Heart right ventricle (tissue), 16 donors: Measurements from ENCODE around the gene PPP3CA. TPM values are rescaled to one million over a fixed set of nuclear protein-coding genes. Genes with fewer than 3 reads are reported as not detected.

Experiments used
- ATAC-seq, 8 donors: fragments of 200-7000 bp; cut with Tn5 transposase; one replicate each; pipeline ENCODE4 v1.9.1; 2020; ENCODE audit warnings: mild to moderate bottlenecking in 8 of 8, moderate library complexity in 8 of 8, moderate number of reproducible peaks in 1 of 8
- DNase-seq, 2 donors: peaks; one replicate each; pipeline ENCODE4 v3.0.0-alpha.2; 2020
- H3K27ac ChIP-seq, 10 donors: fragments of 200-600 bp; sonication (generic) in 2 of 10; one replicate each; pipeline versions ENCODE4 v1.5.0 to v1.8.0; 2020 to 2022; ENCODE audit warnings: mild to moderate bottlenecking in 3 of 10
- H3K27me3 ChIP-seq, 7 donors: fragments of 200-600 bp; one replicate each; pipeline ENCODE4 v1.8.0; 2021 to 2022; ENCODE audit warnings: mild to moderate bottlenecking in 2 of 7
- H3K36me3 ChIP-seq, 9 donors: fragments of 200-600 bp; sonication (generic) in 1 of 9; one replicate each; pipeline versions ENCODE4 v1.5.0 to v1.8.0; 2020 to 2022; ENCODE audit warnings: mild to moderate bottlenecking in 2 of 9
- H3K4me1 ChIP-seq, 9 donors: fragments of 200-600 bp; sonication (generic) in 1 of 9; one replicate each; pipeline versions ENCODE4 v1.5.0 to v1.8.0; 2020 to 2022; ENCODE audit warnings: mild to moderate bottlenecking in 4 of 9
- H3K4me3 ChIP-seq, 10 donors: fragments of 200-600 bp; sonication (generic) in 2 of 10; one replicate each; pipeline versions ENCODE4 v1.5.0 to v1.8.0; 2020 to 2022; ENCODE audit warnings: mild to moderate bottlenecking in 7 of 10, moderate library complexity in 2 of 10
- H3K9me3 ChIP-seq, 11 donors: fragments of 200-600 bp in 10 of 11; sonication (generic) in 2 of 11; one replicate each; pipeline versions ENCODE4 v1.5.0 to v1.8.0; 2013 to 2022; ENCODE audit warnings: mild to moderate bottlenecking in 2 of 11, control low read depth in 1 of 11, moderate library complexity in 1 of 11
- WGBS, 2 donors: extraction: QIAGEN DNeasy Blood & Tissue Kit; methylation state at CpG; one replicate each; pipeline ENCODE4 v1.1.7; 2013; ENCODE audit warnings: inconsistent platforms in 1 of 2; 5-methylcytosine and 5-hydroxymethylcytosine counted together
- intact Hi-C, 10 donors: fragments of 100-400 bp; cut with DNase I; formaldehyde crosslinking; loops; one replicate each; pipeline versions ENCODE4 v1.11.1 to v1.14.2; 2022
- polyA plus RNA-seq, 2 donors: library from polyadenylated mRNA; stranded (reverse); fragments of 200-250 nt; gene quantifications; one replicate each; pipeline ENCODE4 v1.2.3, GENCODE V29; 2013
- total RNA-seq, 10 donors: library from RNA; stranded (reverse); fragmentation: NEBNext Ultra II Directional in 3 of 10; extraction: Animal tissue kit (Norgen Biotek cat#: 25700) in 3 of 10; gene quantifications; one replicate each; pipeline versions ENCODE4 v1.2.1 to v1.2.4, GENCODE V29; 2021 to 2023
- TF ChIP-seq, protein P1 (sequence below), 9 donors: fragments of 200-600 bp; sonication (generic) in 2 of 9; IDR thresholded peaks; one replicate each; pipeline versions ENCODE4 v1.5.0 to v1.8.0; 2021 to 2022; ENCODE audit warnings: antibody characterized with exemption in 9 of 9, mild to moderate bottlenecking in 5 of 9, moderate library complexity in 1 of 9
- donor health status: Arrhythmogenic right ventricular cardiomyopathy.
- donor health status: ischemic (EF 13 %, LVEDD 7.1; RV severe dilation, severe dysfunction).
- donor health status: healthy with polysubstance abuse.
- donor health status: DM: no; HTN: yes; CAD: no.
- donor health status: DM: no; HTN: no; CAD: no.
- donor health status: ischemic (EF 25% LVEDD 6.9; RV normal size, moderate dysfunction).
- donor health status: ischemic (EF 25% LVEDD 5.7; RV mildly dilated, moderate dysfunction).
- donor health status: healthy.
- donor health status: DM: yes; HTN: yes; CAD: no.
- donor health status: Ischemic cardiomyopathy.
- donor health status: ischemic (EF 35%, LVEDD 5.7; RV mildly dilated, moderate dysfunction).
- donor health status: nonischemic (EF 11% LVEDD 7.7; RV severe dilation, severe dysfunction).
- donor health status: DM: yes; HTN: yes; CAD: no.
- donor health status: PGD.
- donor health status: ischemic (EF 29% LVEDD 5.4; RV normal size, mild dysfunction).
- donor health status: nonischemic (EF 23%, LVEDD 6.1; RV moderate dilation, normal function).

Gene PPP3CA
- total and polyA plus RNA-seq, 12 donors = 8.1 to 30.8 (median 19.1) TPM

DNA sequence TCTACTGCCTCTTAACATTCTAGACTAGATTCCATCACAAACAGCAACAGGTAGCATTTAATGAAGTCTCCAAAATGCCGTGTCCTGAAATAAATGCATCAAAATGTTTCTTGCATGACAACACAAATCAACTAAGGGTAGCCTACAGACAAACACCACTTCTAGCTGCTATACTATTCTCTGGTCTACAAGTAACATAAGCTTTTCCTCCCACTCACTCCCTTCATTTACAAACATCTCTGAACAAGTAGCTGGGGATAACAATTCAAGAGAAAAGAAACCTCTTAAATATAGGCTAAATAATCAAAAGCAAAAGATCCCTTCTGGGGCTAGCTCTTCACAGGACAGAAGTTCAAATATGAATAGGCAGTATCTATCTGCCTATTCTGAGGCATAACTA is 20.8 kb downstream of the PPP3CA start:
- Histone ChIP-seq H3K27me3 (no peaks in the 10 kb centered on the region), H3K9me3 (no peaks in the 10 kb centered on the region), H3K27ac (no peak overlapping the region), H3K4me3 (no peak overlapping the region), H3K4me1 (peaks cover 0 to 52% (median 30%) of the 10 kb centered on the region in 9 donors), H3K36me3 (no peaks in the 10 kb centered on the region)
- no peak for ATAC-seq
- intact Hi-C loops = no loop called here
- TF ChIP-seq, protein P1, sequence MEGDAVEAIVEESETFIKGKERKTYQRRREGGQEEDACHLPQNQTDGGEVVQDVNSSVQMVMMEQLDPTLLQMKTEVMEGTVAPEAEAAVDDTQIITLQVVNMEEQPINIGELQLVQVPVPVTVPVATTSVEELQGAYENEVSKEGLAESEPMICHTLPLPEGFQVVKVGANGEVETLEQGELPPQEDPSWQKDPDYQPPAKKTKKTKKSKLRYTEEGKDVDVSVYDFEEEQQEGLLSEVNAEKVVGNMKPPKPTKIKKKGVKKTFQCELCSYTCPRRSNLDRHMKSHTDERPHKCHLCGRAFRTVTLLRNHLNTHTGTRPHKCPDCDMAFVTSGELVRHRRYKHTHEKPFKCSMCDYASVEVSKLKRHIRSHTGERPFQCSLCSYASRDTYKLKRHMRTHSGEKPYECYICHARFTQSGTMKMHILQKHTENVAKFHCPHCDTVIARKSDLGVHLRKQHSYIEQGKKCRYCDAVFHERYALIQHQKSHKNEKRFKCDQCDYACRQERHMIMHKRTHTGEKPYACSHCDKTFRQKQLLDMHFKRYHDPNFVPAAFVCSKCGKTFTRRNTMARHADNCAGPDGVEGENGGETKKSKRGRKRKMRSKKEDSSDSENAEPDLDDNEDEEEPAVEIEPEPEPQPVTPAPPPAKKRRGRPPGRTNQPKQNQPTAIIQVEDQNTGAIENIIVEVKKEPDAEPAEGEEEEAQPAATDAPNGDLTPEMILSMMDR (IDR thresholded peaks at IDR 0.05) = no peak
- 88 to 100% methylated on average over 1 of the region's 1 CpG for WGBS, 2 donors
- DNase-seq = no peak

DNA sequence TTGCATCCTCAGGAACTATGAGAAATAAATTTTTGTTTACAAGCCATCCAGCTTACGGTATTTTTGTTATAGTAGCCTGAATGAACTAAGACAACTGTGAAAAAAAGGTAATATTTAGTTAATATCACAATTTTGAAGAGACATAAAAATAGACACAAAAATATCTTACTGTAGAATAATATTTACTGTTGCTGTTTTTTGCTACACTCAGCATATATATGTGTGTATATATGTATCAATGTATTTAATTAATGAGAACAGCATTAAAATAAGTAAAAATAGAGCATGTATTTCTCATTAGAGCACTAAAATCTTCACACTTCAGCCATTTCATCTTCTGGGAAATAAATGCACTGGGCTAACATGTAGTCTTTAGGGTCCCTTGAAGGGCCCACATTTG is 24.6 kb downstream of the PPP3CA start:
- Histone ChIP-seq H3K36me3 (no peaks in the 10 kb centered on the region), H3K27me3 (no peaks in the 10 kb centered on the region), H3K4me1 (peaks cover 0 to 23% (median 9%) of the 10 kb centered on the region in 9 donors), H3K9me3 (no peaks in the 10 kb centered on the region), H3K4me3 (no peak overlapping the region), H3K27ac (no peak overlapping the region)
- intact Hi-C loops = no loop called here
- DNase-seq (no peak), ATAC-seq (no peak)
- 97% methylated on average over 1 of the region's 1 CpG for WGBS, 2 donors
- TF ChIP-seq, protein P1 (IDR thresholded peaks at IDR 0.05) = no peak

DNA sequence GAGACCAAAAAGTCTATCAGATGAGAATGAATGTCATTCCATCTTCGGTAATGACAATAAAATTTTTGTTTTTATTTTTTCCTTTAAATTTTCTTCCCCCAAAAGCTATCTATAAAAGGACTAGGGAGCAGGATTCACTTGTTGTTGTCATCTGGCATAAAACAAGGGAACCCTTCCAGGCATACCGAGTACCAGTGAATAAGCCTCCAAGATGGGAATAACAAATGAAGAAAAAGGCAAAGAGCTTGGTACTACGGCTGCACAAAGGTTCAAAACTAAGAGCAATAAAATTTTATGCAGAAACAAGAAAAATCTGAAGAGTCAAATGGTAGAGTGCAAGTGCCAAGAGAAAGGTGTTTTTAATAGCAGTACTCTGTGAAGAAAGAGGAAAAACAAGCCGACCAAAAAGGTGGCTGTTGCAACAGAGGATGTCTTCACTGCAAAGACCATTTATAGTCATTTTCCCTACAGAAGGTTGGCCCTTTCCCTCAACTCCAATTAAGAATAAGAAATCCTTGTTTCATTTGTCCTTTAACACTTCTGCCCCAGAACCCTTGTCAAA is 25.8 kb downstream of the PPP3CA start:
- ATAC-seq = no peak
- Histone ChIP-seq H3K9me3 (no peaks in the 10 kb centered on the region), H3K27ac (no peak overlapping the region), H3K27me3 (no peaks in the 10 kb centered on the region), H3K4me1 (peaks cover 0 to 21% (median 7%) of the 10 kb centered on the region in 9 donors), H3K36me3 (no peaks in the 10 kb centered on the region), H3K4me3 (no peak overlapping the region)
- intact Hi-C loops = no loop called here
- no peak for DNase-seq
- WGBS, 2 donors = 60 to 74% methylated on average over 4 of the region's 4 CpGs
- TF ChIP-seq, protein P1 (IDR thresholded peaks at IDR 0.05) = no peak

DNA sequence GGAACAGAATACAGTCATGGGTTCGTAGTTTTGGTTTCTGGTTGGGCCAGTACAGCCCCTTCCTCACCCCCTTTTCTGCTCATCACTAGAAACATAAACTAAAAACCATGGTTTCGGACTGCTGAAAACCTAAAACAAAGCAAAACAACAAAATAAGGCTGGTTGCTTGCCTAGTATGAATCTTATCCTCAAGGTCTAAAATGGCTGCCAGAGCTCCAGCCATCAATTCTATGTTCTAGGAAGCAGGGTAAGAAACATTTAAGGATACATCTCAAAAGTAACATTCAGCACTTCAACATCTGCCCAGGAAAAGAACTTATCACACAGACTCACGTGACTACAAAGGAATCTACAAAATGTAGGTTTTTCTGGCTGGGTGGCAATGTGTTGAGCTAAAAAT is 31.5 kb downstream of the PPP3CA start:
- WGBS, 2 donors = 97% methylated on average over 3 of the region's 3 CpGs
- Histone ChIP-seq H3K27ac (no peak overlapping the region), H3K9me3 (peaks cover 0 to 9% (median 6%) of the 10 kb centered on the region in 11 donors), H3K4me1 (peaks cover 0 to 2% (median 0%) of the 10 kb centered on the region in 9 donors), H3K4me3 (no peak overlapping the region), H3K36me3 (no peaks in the 10 kb centered on the region), H3K27me3 (no peaks in the 10 kb centered on the region)
- no peak for DNase-seq
- intact Hi-C loops = no loop called here
- no peak for ATAC-seq
- TF ChIP-seq, protein P1 (IDR thresholded peaks at IDR 0.05) = no peak
